Gastrocnemius medialis (tissue), 4 donors: ENCODE data around the gene LENG1. TPM values are rescaled to one million over a fixed set of nuclear protein-coding genes. Genes with fewer than 3 reads are reported as not detected.

ENCODE experiments used
- ATAC-seq, 2 donors: fragments of 150-250 bp; one replicate each; pipeline ENCODE4 v1.9.1; 2016
- DNase-seq, 2 donors: peaks; one replicate each; pipeline ENCODE4 v3.0.0-alpha.2; 2019
- H3K27ac ChIP-seq, 4 donors: fragments of 200-600 bp; sonication (generic); 1 replicate in 1 of 4; 2 replicates in 3 of 4; pipeline ENCODE4 v1.5.1; 2016 to 2018; ENCODE audit warnings: mild to moderate bottlenecking in 2 of 4, moderate library complexity in 1 of 4
- H3K27me3 ChIP-seq, 3 donors: fragments of 200-600 bp; sonication (generic) in 2 of 3; 1 replicate in 1 of 3; 2 replicates in 2 of 3; pipeline versions ENCODE4 v1.5.1 to v1.6.0; 2016 to 2019; ENCODE audit warnings: mild to moderate bottlenecking in 1 of 3, moderate library complexity in 1 of 3
- H3K36me3 ChIP-seq, 2 donors: fragments of 200-600 bp; sonication (generic) in 1 of 2; one replicate each; pipeline ENCODE4 v1.5.1; 2017 to 2018
- H3K4me1 ChIP-seq, 2 donors: fragments of 200-600 bp; sonication (generic) in 1 of 2; one replicate each; pipeline ENCODE4 v1.5.1; 2016 to 2017; ENCODE audit warnings: mild to moderate bottlenecking in 2 of 2
- H3K4me3 ChIP-seq, 4 donors: fragments of 200-600 bp; sonication (generic) in 3 of 4; 1 replicate in 1 of 4; 2 replicates in 3 of 4; pipeline ENCODE4 v1.5.1; 2016 to 2019; ENCODE audit warnings: mild to moderate bottlenecking in 2 of 4
- H3K9me3 ChIP-seq, 3 donors: fragments of 200-600 bp; sonication (generic) in 2 of 3; 1 replicate in 1 of 3; 2 replicates in 2 of 3; pipeline ENCODE4 v1.5.1; 2016 to 2019
- POLR2A ChIP-seq, 2 donors: fragments of 450-650 bp; IDR thresholded peaks; one replicate each; pipeline ENCODE4 v1.6.1; 2017; ENCODE audit warnings: antibody characterized with exemption in 2 of 2, mild to moderate bottlenecking in 2 of 2, moderate library complexity in 2 of 2
- in situ Hi-C, 4 donors: fragments of 200-750 bp; cut with MboI; loops; one replicate each; pipeline versions ENCODE4 v1.15.0 to v1.8.0; 2017; ENCODE audit warnings: low sequenced_read_pairs in 4 of 4
- intact Hi-C: fragments of 100-400 bp; cut with DNase I; formaldehyde crosslinking; loops from one replicate; pipeline ENCODE4 v1.15.1; 2023; ENCODE audit warnings: low total_unique reads
- total RNA-seq, 4 donors: library from RNA; depleted of rRNA; stranded (reverse); fragments of >200 nt; gene quantifications; one replicate each; pipeline versions ENCODE4 v1.1.0 to v1.2.3, GENCODE V29; 2016
- TF ChIP-seq, protein P1 (sequence below), 5 experiments: fragments of 450-650 bp in 3 of 5; fragments of 200-600 bp in 2 of 5; sonication (generic) in 2 of 5; IDR thresholded peaks in 4 of 5; conservative IDR thresholded peaks in 1 of 5; 1 replicate in 4 of 5; 2 replicates in 1 of 5; pipeline ENCODE4 v1.5.1; 2016 to 2019; ENCODE audit warnings: antibody characterized with exemption in 5 of 5, mild to moderate bottlenecking in 3 of 5, moderate library complexity in 3 of 5

The LENG1 gene
- total RNA-seq, 4 donors from 2014 or later, result 6.5 to 14.2 (median 11.9) TPM

DNA sequence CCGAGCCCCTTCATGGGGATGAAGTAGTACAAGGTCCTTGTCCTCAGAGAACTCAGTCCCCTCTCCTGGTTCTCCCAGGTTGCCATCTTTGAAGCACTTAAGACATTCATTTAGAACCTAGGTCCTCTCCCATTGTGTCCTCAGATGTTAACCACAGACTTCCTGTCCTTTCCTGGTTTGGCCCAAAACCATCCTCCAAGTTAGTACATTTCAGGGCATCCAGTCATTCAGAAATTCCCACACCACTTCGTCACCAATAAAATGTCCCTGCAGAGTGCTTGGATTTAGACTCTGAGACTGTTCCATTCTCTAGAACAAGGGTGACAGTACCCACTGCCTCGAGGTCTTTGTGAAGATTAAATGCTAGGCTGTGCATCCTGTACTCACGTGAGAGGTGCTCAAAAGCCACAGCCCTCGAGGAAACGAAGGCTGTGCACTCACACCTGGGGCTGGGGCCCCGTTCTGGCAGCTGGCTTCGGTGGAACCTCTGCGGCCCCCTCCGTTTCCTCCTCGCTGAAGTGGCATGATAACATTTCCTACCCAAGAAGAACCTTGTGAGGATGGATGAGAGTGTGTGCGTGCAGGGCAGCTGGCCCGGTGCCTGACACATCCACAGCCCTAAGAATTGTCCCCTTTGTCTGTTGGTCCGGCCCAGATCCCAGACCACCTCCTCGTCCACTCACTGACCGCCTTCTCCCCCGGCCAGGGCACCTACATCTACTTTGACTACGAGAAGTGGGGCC is 4.7 kb downstream of the LENG1 start:
- Histone ChIP-seq H3K27ac (no peak overlapping the region), H3K9me3 (no peaks in the 10 kb centered on the region), H3K4me1 (peaks cover 9 to 12% of the 10 kb centered on the region in 2 donors), H3K36me3 (peaks cover 0 to 84% of the 10 kb centered on the region in 2 donors), H3K27me3 (no peaks in the 10 kb centered on the region), H3K4me3 (no peak overlapping the region)
- TF ChIP-seq, protein P1, sequence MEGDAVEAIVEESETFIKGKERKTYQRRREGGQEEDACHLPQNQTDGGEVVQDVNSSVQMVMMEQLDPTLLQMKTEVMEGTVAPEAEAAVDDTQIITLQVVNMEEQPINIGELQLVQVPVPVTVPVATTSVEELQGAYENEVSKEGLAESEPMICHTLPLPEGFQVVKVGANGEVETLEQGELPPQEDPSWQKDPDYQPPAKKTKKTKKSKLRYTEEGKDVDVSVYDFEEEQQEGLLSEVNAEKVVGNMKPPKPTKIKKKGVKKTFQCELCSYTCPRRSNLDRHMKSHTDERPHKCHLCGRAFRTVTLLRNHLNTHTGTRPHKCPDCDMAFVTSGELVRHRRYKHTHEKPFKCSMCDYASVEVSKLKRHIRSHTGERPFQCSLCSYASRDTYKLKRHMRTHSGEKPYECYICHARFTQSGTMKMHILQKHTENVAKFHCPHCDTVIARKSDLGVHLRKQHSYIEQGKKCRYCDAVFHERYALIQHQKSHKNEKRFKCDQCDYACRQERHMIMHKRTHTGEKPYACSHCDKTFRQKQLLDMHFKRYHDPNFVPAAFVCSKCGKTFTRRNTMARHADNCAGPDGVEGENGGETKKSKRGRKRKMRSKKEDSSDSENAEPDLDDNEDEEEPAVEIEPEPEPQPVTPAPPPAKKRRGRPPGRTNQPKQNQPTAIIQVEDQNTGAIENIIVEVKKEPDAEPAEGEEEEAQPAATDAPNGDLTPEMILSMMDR (IDR thresholded peaks at IDR 0.05 in 4 of 5, conservative IDR thresholded peaks at IDR 0.05 in 1 of 5), result no peak
- no peak for TF ChIP-seq POLR2A (IDR thresholded peaks at IDR 0.05)
- DNase-seq (no peak), ATAC-seq (no peak)
- intact Hi-C loops, result no loop called here
- in situ Hi-C loops, result no loop called here

DNA sequence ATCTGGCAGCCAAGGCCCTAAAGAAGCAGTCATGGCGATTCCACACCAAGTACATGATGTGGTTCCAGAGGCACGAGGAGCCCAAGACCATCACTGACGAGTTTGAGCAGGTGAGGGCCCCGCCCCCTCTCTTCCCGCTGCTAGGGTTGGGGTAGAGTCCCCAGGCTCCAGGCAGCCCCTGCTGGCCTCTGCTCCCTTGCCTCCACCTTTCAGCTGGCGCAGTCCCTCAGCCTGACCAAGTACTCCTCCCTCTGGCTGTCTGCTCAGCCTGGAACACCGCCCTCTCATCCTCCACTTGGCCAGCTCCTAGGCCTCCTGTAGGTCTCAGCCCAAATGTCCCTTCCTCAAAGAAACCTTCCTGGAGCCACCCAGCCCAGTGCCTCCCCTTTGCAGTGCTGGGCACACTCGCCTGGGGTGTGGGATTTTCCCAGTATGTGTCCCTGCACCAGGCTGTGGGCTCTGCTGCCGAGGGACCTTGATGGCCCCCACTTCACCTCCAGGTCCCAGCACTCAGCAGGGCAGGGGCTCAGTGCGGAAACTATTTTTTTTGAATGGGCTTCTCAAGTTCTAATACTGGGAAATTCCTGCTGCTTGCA is 5.7 kb downstream of the LENG1 start:
- Histone ChIP-seq H3K4me1 (peaks cover 7 to 9% of the 10 kb centered on the region in 2 donors), H3K4me3 (no peak overlapping the region), H3K27ac (peak overlapping the region in 1 of 4 donors; percentile 18), H3K36me3 (peaks cover 0 to 93% of the 10 kb centered on the region in 2 donors), H3K27me3 (no peaks in the 10 kb centered on the region), H3K9me3 (no peaks in the 10 kb centered on the region)
- DNase-seq (no peak), ATAC-seq (no peak)
- in situ Hi-C loops (no loop called here), intact Hi-C loops (no loop called here)
- TF ChIP-seq, protein P1 (IDR thresholded peaks at IDR 0.05 in 4 of 5, conservative IDR thresholded peaks at IDR 0.05 in 1 of 5), result no peak
- no peak for TF ChIP-seq POLR2A (IDR thresholded peaks at IDR 0.05)

DNA sequence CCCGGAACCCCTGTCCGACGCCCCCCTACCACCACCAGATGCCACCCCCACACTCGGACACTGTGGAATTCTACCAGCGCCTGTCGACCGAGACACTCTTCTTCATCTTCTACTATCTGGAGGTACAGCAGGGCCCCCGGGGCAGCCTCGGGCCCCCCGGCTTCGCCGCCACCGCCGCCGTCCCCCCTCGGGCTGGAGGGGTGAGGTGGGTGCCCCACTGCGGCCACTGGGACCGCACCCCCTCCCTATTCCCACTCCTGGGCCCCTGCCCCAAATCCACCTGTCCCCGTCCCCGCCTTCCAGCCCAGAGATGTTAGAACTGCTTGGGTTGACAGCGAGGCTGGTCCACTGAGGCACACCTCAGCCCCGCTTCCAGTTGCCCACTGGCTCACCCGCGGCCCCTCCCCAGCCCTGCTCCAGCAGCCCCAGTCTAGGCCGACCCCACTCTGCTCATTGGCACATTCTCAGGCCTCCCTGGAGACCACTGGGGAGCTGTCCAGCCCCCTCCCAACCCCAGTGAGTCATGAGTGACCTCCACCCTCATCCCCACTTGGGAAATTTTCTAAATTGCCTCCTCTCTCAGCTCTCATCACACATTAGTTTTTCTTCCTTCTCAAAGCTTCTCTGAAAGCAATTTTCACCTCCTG is 6.5 kb downstream of the LENG1 start:
- H3K4me3 ChIP-seq, result no peak overlapping the region
- peaks cover 0 to 1% of the 10 kb centered on the region in 2 donors for H3K4me1 ChIP-seq
- DNase-seq (no peak), ATAC-seq (no peak)
- intact Hi-C loops (no loop called here), in situ Hi-C loops (no loop called here)
- no peaks in the 10 kb centered on the region for H3K27me3 ChIP-seq
- H3K9me3 ChIP-seq, result no peaks in the 10 kb centered on the region
- H3K36me3 ChIP-seq, result peaks cover 0 to 99% of the 10 kb centered on the region in 2 donors
- peak overlapping the region in 1 of 4 donors; percentile 18 for H3K27ac ChIP-seq
- TF ChIP-seq POLR2A (IDR thresholded peaks at IDR 0.05), result no peak
- TF ChIP-seq, protein P1 (IDR thresholded peaks at IDR 0.05 in 4 of 5, conservative IDR thresholded peaks at IDR 0.05 in 1 of 5), result no peak

DNA sequence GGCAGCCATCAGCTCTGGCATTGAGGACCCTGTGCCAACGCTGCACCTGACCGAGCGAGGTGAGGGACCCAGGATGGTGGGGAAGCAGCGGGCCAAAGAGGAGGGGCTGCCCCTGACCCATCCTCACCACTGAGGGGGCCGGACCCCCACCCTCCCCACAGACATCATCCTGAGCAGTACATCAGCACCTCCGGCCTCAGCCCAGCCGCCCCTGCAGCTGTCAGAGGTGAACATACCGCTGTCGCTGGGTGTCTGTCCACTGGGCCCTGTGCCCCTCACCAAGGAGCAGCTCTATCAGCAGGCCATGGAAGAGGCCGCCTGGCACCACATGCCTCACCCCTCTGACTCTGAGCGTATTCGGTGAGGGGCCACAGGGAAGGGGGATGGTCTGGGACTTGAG is 7.3 kb downstream of the LENG1 start:
- TF ChIP-seq POLR2A (IDR thresholded peaks at IDR 0.05), result no peak
- TF ChIP-seq, protein P1 (IDR thresholded peaks at IDR 0.05 in 4 of 5, conservative IDR thresholded peaks at IDR 0.05 in 1 of 5), result no peak
- DNase-seq, result no peak
- H3K9me3 ChIP-seq, result no peaks in the 10 kb centered on the region
- H3K36me3 ChIP-seq, result peaks cover 0 to 99% of the 10 kb centered on the region in 2 donors
- no peak overlapping the region for H3K4me3 ChIP-seq
- intact Hi-C loops (no loop called here), in situ Hi-C loops (no loop called here)
- H3K27me3 ChIP-seq, result no peaks in the 10 kb centered on the region
- no peak overlapping the region for H3K27ac ChIP-seq
- no peaks in the 10 kb centered on the region for H3K4me1 ChIP-seq
- no peak for ATAC-seq
